ENCODE data around the gene C5orf63. TPM values are rescaled to one million over a fixed set of nuclear protein-coding genes. Genes with fewer than 3 reads are reported as not detected.

The C5orf63 gene
- total and polyA plus RNA-seq, 2 of the 13 experiments (the other 11 are each of a cell fraction or from before 2014, with no cell fraction given), result 7.9 to 8.8 TPM

DNA sequence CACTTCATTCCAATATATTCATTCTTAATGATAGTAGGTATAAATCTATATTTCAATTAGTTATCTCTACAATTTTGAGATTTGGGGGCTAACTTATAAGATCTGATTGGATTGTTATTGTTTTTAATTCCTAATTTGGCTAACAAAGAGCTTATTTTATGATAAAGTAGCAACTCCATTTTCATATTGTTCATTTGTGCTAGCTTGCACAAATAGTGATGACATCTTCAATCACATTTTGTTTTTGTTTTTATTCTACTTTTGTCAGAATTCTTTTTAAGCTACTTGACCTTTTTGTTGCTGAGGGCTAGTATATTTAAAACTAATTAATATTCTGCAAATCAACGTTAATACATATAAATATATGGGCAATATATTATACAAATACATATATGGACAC lies 65.8 kb downstream of the C5orf63 start:
- FAIRE-seq (no peak), DNase-seq (ENCODE audit: low spot score) (no peak), ATAC-seq (no peak)
- no peaks in the 10 kb centered on the region for H3K36me3 ChIP-seq (replicated peaks in 1 of 2; ENCODE audit: control insufficient read depth in 1 of 2, insufficient read depth in 2 of 2, low read length in 2 of 2)
- WGBS (ENCODE audit: low lambda C conversion rate), result 67% methylated on average over 1 of the region's 1 CpG
- no peak overlapping the region for H3K4me2 ChIP-seq (ENCODE audit: low read depth, low read length)
- BruUV-seq (replicated peaks), result no TSS peak
- in situ Hi-C loops (cut with HindIII; ENCODE audit: extremely low pct_ligation_motif_present, low pct_unique_long_range_greater_than_20kb) (no loop called here), intact Hi-C loops (cut with micrococcal nuclease; ENCODE audit: unreplicated experiment) (no loop called here)
- H3K27me3 ChIP-seq (ENCODE audit: control insufficient read depth in 1 of 2, insufficient read depth in 2 of 2, low read length in 2 of 2), result no peaks in the 10 kb centered on the region
- H3K9ac ChIP-seq (ENCODE audit: insufficient read depth, low read depth, low read length), result no peak overlapping the region
- H3K79me2 ChIP-seq (ENCODE audit: insufficient read depth, low read length), result no peaks in the 10 kb centered on the region
- ChIA-PET CTCF (ENCODE audit: low intra/inter-chr PET ratio, low total read pairs) (no interaction called here), POLR2A (no interaction called here)
- no peak overlapping the region for H3K4me3 ChIP-seq (replicated peaks in 1 of 3; ENCODE audit: insufficient read depth in 1 of 3, low read depth in 2 of 3, low read length in 3 of 3)
- peaks cover 18% of the 10 kb centered on the region for H3K4me1 ChIP-seq (ENCODE audit: insufficient read depth, low read length)
- H4K20me1 ChIP-seq (ENCODE audit: insufficient read depth, low read length), result no peaks in the 10 kb centered on the region
- no peak overlapping the region for H3K27ac ChIP-seq (ENCODE audit: extremely low read length, insufficient read depth, low read length)
- TF ChIP-seq MAFK (conservative IDR thresholded peaks at IDR 0.05 in 1 of 2, IDR thresholded peaks at IDR 0.05 in 1 of 2; ENCODE audit: low read length in 2 of 2), result peak in 1 of 2 experiments; percentile 33; a peak in 1 of 4 replicates
- no peak for TF ChIP-seq HOXA3 (CRISPR knock-in tag; IDR thresholded peaks at IDR 0.05)
- no peak overlapping the region for H2AFZ ChIP-seq (ENCODE audit: low read length)
- no peaks in the 10 kb centered on the region for H3K9me3 ChIP-seq (ENCODE audit: low read length)

DNA sequence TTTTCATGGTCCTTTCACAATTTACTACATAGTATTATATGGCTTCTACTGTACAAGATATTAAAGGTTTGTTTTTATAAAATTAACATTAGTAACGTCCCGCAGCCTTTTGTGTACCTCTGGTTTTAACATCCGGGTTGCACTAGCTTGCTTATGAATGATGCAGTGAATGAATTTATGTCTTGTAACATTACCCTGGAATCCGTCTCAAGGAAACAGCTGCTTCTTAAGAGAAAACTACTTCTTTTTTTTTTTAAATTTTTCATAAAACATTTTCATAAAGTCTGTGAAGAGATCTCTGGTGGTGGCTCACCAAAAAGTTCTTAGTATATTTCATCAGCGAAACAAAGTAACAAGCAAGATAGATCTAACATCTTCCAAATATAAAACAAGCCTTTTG lies 66.6 kb downstream of the C5orf63 start:
- 93% methylated on average over 5 of the region's 5 CpGs for WGBS (ENCODE audit: low lambda C conversion rate)
- CTCF ChIA-PET (ENCODE audit: low intra/inter-chr PET ratio, low total read pairs), result no interaction called here
- intact Hi-C loops (cut with micrococcal nuclease; ENCODE audit: unreplicated experiment) (no loop called here), in situ Hi-C loops (cut with HindIII; ENCODE audit: extremely low pct_ligation_motif_present, low pct_unique_long_range_greater_than_20kb) (no loop called here)
- Histone ChIP-seq H3K27me3 (ENCODE audit: control insufficient read depth in 1 of 2, insufficient read depth in 2 of 2, low read length in 2 of 2) (no peaks in the 10 kb centered on the region), H3K79me2 (ENCODE audit: insufficient read depth, low read length) (no peaks in the 10 kb centered on the region), H3K9me3 (ENCODE audit: low read length) (no peaks in the 10 kb centered on the region), H3K27ac (ENCODE audit: extremely low read length, insufficient read depth, low read length) (no peak overlapping the region), H3K9ac (ENCODE audit: insufficient read depth, low read depth, low read length) (no peak overlapping the region), H3K4me2 (ENCODE audit: low read depth, low read length) (no peak overlapping the region), H2AFZ (ENCODE audit: low read length) (no peak overlapping the region), H3K36me3 (replicated peaks in 1 of 2; ENCODE audit: control insufficient read depth in 1 of 2, insufficient read depth in 2 of 2, low read length in 2 of 2) (no peaks in the 10 kb centered on the region), H3K4me3 (replicated peaks in 1 of 3; ENCODE audit: insufficient read depth in 1 of 3, low read depth in 2 of 3, low read length in 3 of 3) (no peak overlapping the region), H3K4me1 (ENCODE audit: insufficient read depth, low read length) (peaks cover 26% of the 10 kb centered on the region), H4K20me1 (ENCODE audit: insufficient read depth, low read length) (no peaks in the 10 kb centered on the region)
- POLR2A ChIA-PET, result no interaction called here
- no TSS peak for BruUV-seq (replicated peaks)
- FAIRE-seq (no peak), ATAC-seq (no peak), DNase-seq (ENCODE audit: low spot score) (no peak)
- TF ChIP-seq PHB2 (IDR thresholded peaks at IDR 0.05; ENCODE audit: partially characterized antibody) (no peak), KLF11 (CRISPR knock-in tag; IDR thresholded peaks at IDR 0.05) (no peak), ZNF414 (CRISPR knock-in tag; IDR thresholded peaks at IDR 0.05) (no peak), ZBTB20 (CRISPR knock-in tag; IDR thresholded peaks at IDR 0.05; ENCODE audit: borderline replicate concordance, low read depth) (no peak), IKZF4 (CRISPR knock-in tag; IDR thresholded peaks at IDR 0.05; ENCODE audit: borderline replicate concordance, low read depth, not compliant biosample characterization) (no peak), ZNF670 (CRISPR knock-in tag; IDR thresholded peaks at IDR 0.05; ENCODE audit: borderline replicate concordance) (no peak), ZNF605 (CRISPR knock-in tag; IDR thresholded peaks at IDR 0.05) (no peak), ARHGAP35 (CRISPR knock-in tag; IDR thresholded peaks at IDR 0.05; ENCODE audit: borderline replicate concordance) (no peak), HOXA7 (CRISPR knock-in tag; IDR thresholded peaks at IDR 0.05) (no peak), ZNF552 (CRISPR knock-in tag; IDR thresholded peaks at IDR 0.05; ENCODE audit: borderline replicate concordance) (no peak), ZFP62 (CRISPR knock-in tag; IDR thresholded peaks at IDR 0.05) (no peak), ZNF737 (CRISPR knock-in tag; IDR thresholded peaks at IDR 0.05; ENCODE audit: borderline replicate concordance) (no peak), MATR3 (CRISPR knock-in tag; IDR thresholded peaks at IDR 0.05) (no peak)
